Activated CD4-positive, alpha-beta memory T cell treated with anti-CD3 and anti-CD28 coated beads, Interleukin-2, amount 10 ng/mL, durations not matched to agents 7 days and 5 days (primary cell): Measurements from ENCODE around the gene ITSN2. TPM values are rescaled to one million over a fixed set of nuclear protein-coding genes. Genes with fewer than 3 reads are reported as not detected.
A peak's percentile ranks its signal among the peaks of the same experiment; 100 is the strongest.

ENCODE experiments used
- CTCF ChIA-PET: fragments of 350-600 bp; sonication (Branson Sonifier 250); formaldehyde crosslinking; loops from one replicate; lab custom pipeline; 2021; ENCODE audit warnings: antibody characterized with exemption, inconsistent platforms; lab: Charles Lee
- POLR2A ChIA-PET: fragments of 350-600 bp; sonication (Branson Sonifier 250); formaldehyde crosslinking; loops from one replicate; lab custom pipeline; 2021; ENCODE audit warnings: antibody characterized with exemption; lab: Charles Lee
- DNase-seq: peaks from one replicate; pipeline ENCODE4 v3.0.0-alpha.2; 2020
- H3K27ac Mint-ChIP-seq: one replicate; pipeline ENCODE4 v1.8.0; 2021; ENCODE audit warnings: mild to moderate bottlenecking, mixed read lengths
- H3K27me3 Mint-ChIP-seq: one replicate; pipeline ENCODE4 v1.8.0; 2021; ENCODE audit warnings: mixed read lengths
- H3K36me3 Mint-ChIP-seq: one replicate; pipeline ENCODE4 v1.8.0; 2021; ENCODE audit warnings: low read depth, mixed read lengths
- H3K4me1 Mint-ChIP-seq: one replicate; pipeline ENCODE4 v1.8.0; 2021; ENCODE audit warnings: mixed read lengths
- H3K4me3 Mint-ChIP-seq: one replicate; pipeline ENCODE4 v1.8.0; 2021; ENCODE audit warnings: mild to moderate bottlenecking, mixed read lengths
- H3K9me3 Mint-ChIP-seq: one replicate; pipeline ENCODE4 v1.8.0; 2021; ENCODE audit warnings: mixed read lengths
- total RNA-seq, 2 experiments: library from RNA; stranded (reverse); gene quantifications; one replicate each; pipeline ENCODE4 v1.2.3, GENCODE V29; 2021

ITSN2 gene
- total RNA-seq, 2 experiments from 2014 or later, result 75.6 to 75.7 TPM

GRCh38 chr2:24191848-24192247, 168.5 kb downstream of the ITSN2 start:
- no peak for DNase-seq
- H3K36me3 Mint-ChIP-seq, result peaks cover 3% of the 10 kb centered on the region
- no peaks in the 10 kb centered on the region for H3K4me1 Mint-ChIP-seq
- peaks cover 13% of the 10 kb centered on the region for H3K27me3 Mint-ChIP-seq
- no peaks in the 10 kb centered on the region for H3K9me3 Mint-ChIP-seq
- ChIA-PET CTCF (interaction anchor here (1.3 kb wide), 1 partner anchor 108 kb away, joined by 3 read pairs; no protein-coding TSS in a partner anchor), POLR2A (no interaction called here)
- H3K27ac Mint-ChIP-seq, result no peak overlapping the region
- H3K4me3 Mint-ChIP-seq, result no peak overlapping the region

- peaks cover 13% of the 10 kb centered on the region for H3K27me3 Mint-ChIP-seq
Measured at GRCh38 chr2:24191156-24191555, 169.2 kb downstream of the ITSN2 start.

GRCh38 chr2:24190503-24190902, 169.8 kb downstream of the ITSN2 start:
- Mint-ChIP-seq H3K4me3 (no peak overlapping the region), H3K4me1 (no peaks in the 10 kb centered on the region), H3K27me3 (peaks cover 13% of the 10 kb centered on the region), H3K36me3 (peaks cover 3% of the 10 kb centered on the region), H3K27ac (no peak overlapping the region), H3K9me3 (no peaks in the 10 kb centered on the region)
- ChIA-PET POLR2A (no interaction called here), CTCF (no interaction called here)
- DNase-seq, result no peak

More at GRCh38 chr2:24191156-24191555, 169.2 kb downstream of the ITSN2 start:
- no peak overlapping the region for H3K27ac Mint-ChIP-seq
- H3K4me1 Mint-ChIP-seq, result no peaks in the 10 kb centered on the region
- CTCF ChIA-PET, result interaction anchor here (1.3 kb wide), 1 partner anchor 108 kb away, joined by 3 read pairs; no protein-coding TSS in a partner anchor
- H3K9me3 Mint-ChIP-seq, result no peaks in the 10 kb centered on the region
- POLR2A ChIA-PET, result no interaction called here
- H3K4me3 Mint-ChIP-seq, result no peak overlapping the region
- no peak for DNase-seq
- peaks cover 3% of the 10 kb centered on the region for H3K36me3 Mint-ChIP-seq

DNA sequence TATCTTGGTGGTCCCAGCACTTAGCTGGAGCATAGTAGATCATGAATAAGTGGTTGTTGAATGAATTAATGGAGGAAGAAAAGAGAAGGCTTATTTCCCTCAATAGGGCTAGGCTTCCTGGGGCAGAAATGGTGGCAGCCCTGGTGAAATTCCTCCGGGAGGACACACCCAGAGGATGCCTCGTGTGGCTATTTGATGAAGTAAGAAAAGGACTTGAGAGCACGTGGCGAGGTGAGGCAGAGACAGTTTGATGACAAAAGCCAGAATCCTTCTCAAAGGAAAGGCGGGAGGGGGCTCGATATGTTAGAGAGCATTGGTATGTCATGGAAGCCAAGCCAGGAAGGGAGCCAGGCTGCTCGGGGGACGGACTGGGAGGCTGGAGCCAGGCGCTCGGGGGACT, 170.8 kb downstream of the ITSN2 start:
- DNase-seq, result no peak
- Mint-ChIP-seq H3K36me3 (peaks cover 3% of the 10 kb centered on the region), H3K4me3 (no peak overlapping the region), H3K4me1 (no peaks in the 10 kb centered on the region), H3K9me3 (no peaks in the 10 kb centered on the region), H3K27me3 (peaks cover 13% of the 10 kb centered on the region), H3K27ac (no peak overlapping the region)
- ChIA-PET POLR2A (no interaction called here), CTCF (no interaction called here)

GRCh38 chr2:24183366-24184069, 176.8 kb downstream of the ITSN2 start:
- POLR2A ChIA-PET, result no interaction called here
- Mint-ChIP-seq H3K4me3 (no peak overlapping the region), H3K27me3 (peaks cover 8% of the 10 kb centered on the region), H3K36me3 (no peaks in the 10 kb centered on the region), H3K9me3 (no peaks in the 10 kb centered on the region), H3K27ac (no peak overlapping the region), H3K4me1 (no peaks in the 10 kb centered on the region)
- CTCF ChIA-PET, result interaction anchor here (1.1 kb wide), 1 partner anchor 256 kb away, joined by 3 read pairs; the partner anchor contains the start of gene ATAD2B
- no peak for DNase-seq

- Mint-ChIP-seq H3K4me3 (no peak overlapping the region), H3K27me3 (peaks cover 4% of the 10 kb centered on the region), H3K36me3 (no peaks in the 10 kb centered on the region), H3K4me1 (no peaks in the 10 kb centered on the region), H3K9me3 (no peaks in the 10 kb centered on the region), H3K27ac (no peak overlapping the region)
- ChIA-PET POLR2A (no interaction called here), CTCF (no interaction called here)
- no peak for DNase-seq
Measured at GRCh38 chr2:24182507-24182906, 177.8 kb downstream of the ITSN2 start.

GRCh38 chr2:24181849-24182248, 178.5 kb downstream of the ITSN2 start:
- no peak overlapping the region for H3K27ac Mint-ChIP-seq
- H3K4me3 Mint-ChIP-seq, result no peak overlapping the region
- no peaks in the 10 kb centered on the region for H3K9me3 Mint-ChIP-seq
- DNase-seq, result no peak
- ChIA-PET POLR2A (no interaction called here), CTCF (no interaction called here)
- H3K27me3 Mint-ChIP-seq, result no peaks in the 10 kb centered on the region
- peaks cover 5% of the 10 kb centered on the region for H3K4me1 Mint-ChIP-seq
- no peaks in the 10 kb centered on the region for H3K36me3 Mint-ChIP-seq

DNA sequence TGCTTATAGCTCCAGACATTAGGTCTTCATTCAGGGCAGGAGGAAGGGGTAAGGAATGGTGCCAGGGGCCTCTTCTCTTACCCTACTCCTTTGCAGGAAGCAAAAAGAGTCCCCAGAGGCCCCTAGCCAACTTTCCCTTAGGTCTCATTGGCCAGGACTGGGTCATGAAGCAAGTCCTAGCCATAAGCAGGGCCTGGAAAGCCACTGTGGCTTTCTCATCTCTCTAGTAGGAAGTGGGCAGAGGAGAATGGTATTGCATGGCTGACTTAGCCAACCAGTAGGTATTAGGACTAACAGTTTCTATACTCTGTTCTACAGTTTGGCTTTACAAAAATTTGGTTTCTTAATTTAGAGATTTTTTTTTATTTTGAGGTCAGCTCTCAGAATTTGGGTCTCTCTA, 180.7 kb downstream of the ITSN2 start:
- Mint-ChIP-seq H3K4me1 (peaks cover 8% of the 10 kb centered on the region), H3K27me3 (no peaks in the 10 kb centered on the region), H3K4me3 (no peak overlapping the region), H3K9me3 (no peaks in the 10 kb centered on the region), H3K36me3 (no peaks in the 10 kb centered on the region), H3K27ac (no peak overlapping the region)
- CTCF ChIA-PET, result no interaction called here
- POLR2A ChIA-PET, result no interaction called here
- no peak for DNase-seq

DNA sequence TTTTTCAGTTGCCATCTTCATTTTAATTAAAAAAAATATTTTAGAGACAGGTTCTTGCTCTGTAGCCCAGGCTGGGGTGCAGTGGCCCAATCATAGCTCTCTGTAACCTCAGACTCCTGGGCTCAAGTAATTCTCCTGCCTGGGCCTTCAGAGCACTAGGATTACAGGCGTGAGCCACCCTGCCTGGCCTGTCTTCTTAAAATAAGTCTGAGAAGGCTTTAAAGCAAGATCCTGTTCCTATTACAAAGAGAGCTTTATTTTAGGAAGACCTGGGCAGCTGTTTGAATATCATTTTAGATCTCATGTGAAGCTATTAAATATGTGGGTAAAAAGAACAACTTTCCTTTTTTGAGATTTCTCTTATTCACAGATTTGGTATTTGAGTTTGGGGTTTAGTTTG, 184.0 kb downstream of the ITSN2 start:
- H3K4me1 Mint-ChIP-seq, result peaks cover 9% of the 10 kb centered on the region
- POLR2A ChIA-PET, result no interaction called here
- CTCF ChIA-PET, result interaction anchor here (1.1 kb wide), 1 partner anchor 91 kb away, joined by 3 read pairs; the partner anchor contains the start of gene TP53I3

GRCh38 chr2:24175631-24176187, 184.6 kb downstream of the ITSN2 start:
- ChIA-PET CTCF (interaction anchor here (1.1 kb wide), 1 partner anchor 91 kb away, joined by 3 read pairs; the partner anchor contains the start of gene TP53I3), POLR2A (no interaction called here)
- Mint-ChIP-seq H3K9me3 (no peaks in the 10 kb centered on the region), H3K27me3 (peaks cover 6% of the 10 kb centered on the region), H3K27ac (no peak overlapping the region), H3K4me1 (peaks cover 9% of the 10 kb centered on the region), H3K4me3 (no peak overlapping the region), H3K36me3 (no peaks in the 10 kb centered on the region)
- DNase-seq, result no peak

More for the DNA sequence above, 184.0 kb downstream of the ITSN2 start:
- H3K9me3 Mint-ChIP-seq, result no peaks in the 10 kb centered on the region
- H3K4me3 Mint-ChIP-seq, result no peak overlapping the region
- H3K27ac Mint-ChIP-seq, result no peak overlapping the region
- no peak for DNase-seq
- no peaks in the 10 kb centered on the region for H3K36me3 Mint-ChIP-seq
- H3K27me3 Mint-ChIP-seq, result peaks cover 6% of the 10 kb centered on the region

DNA sequence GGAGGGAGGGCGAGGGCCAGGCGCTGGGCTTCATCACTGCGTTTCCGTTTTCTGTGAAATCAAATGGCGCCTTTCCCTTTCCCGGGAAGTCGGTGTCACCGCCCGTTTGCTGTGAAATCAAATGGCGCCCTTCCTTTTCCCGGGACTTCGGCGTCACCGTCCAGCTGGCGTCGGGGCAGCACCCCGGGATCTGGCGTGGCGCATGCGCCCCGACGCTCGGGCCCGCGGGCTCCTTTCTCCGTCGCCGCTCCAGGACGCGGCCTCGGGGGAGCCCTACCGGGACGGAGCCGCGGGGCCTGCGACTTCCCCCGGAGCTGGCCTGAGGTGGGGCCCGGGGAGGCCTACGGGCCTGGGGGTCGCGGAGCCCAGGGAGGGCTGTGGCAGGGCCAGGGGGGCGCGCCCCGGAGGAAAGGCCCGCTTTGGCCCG, 185.5 kb downstream of the ITSN2 start, which contains the start of gene FAM228A:
Gene FAM228A, plus strand, starts transcription at position 203 of the 427 bp plus-strand sequence. CDS start 428 bp downstream, outside the sequence.
- no peaks in the 10 kb centered on the region for H3K36me3 Mint-ChIP-seq
- CTCF ChIA-PET, result no interaction called here

GRCh38 chr2:24169023-24169422, 191.3 kb downstream of the ITSN2 start:
- Mint-ChIP-seq H3K27ac (no peak overlapping the region), H3K4me3 (no peak overlapping the region), H3K27me3 (peaks cover 4% of the 10 kb centered on the region), H3K9me3 (no peaks in the 10 kb centered on the region), H3K36me3 (no peaks in the 10 kb centered on the region), H3K4me1 (peaks cover 1% of the 10 kb centered on the region)
- ChIA-PET POLR2A (no interaction called here), CTCF (no interaction called here)
- DNase-seq, result no peak

More for the DNA sequence above, 185.5 kb downstream of the ITSN2 start, which contains the start of gene FAM228A:
- Mint-ChIP-seq H3K27ac (no peak within 1 kb of the TSS), H3K4me1 (peaks cover 9% of the 10 kb centered on the region), H3K27me3 (peaks cover 6% of the 10 kb centered on the region), H3K9me3 (no peaks in the 10 kb centered on the region), H3K4me3 (no peak within 1 kb of the TSS)
- DNase-seq, result no peak
- POLR2A ChIA-PET, result no interaction called here

GRCh38 chr2:24164416-24164973, 195.8 kb downstream of the ITSN2 start:
- POLR2A ChIA-PET, result interaction anchor here (1.5 kb wide), 1 partner anchor 11 kb away, joined by 3 read pairs; no protein-coding TSS in a partner anchor
- H3K27ac Mint-ChIP-seq, result no peak overlapping the region
- H3K4me3 Mint-ChIP-seq, result no peak overlapping the region
- no peaks in the 10 kb centered on the region for H3K36me3 Mint-ChIP-seq
- DNase-seq, result peak; percentile 36
- H3K4me1 Mint-ChIP-seq, result no peaks in the 10 kb centered on the region
- peaks cover 2% of the 10 kb centered on the region for H3K27me3 Mint-ChIP-seq
- CTCF ChIA-PET, result interaction anchor here (0.7 to 3.4 kb wide), 7 partner anchors 10 to 344 kb away, joined by 3 to 15 read pairs (median 4); no protein-coding TSS in a partner anchor
- H3K9me3 Mint-ChIP-seq, result no peaks in the 10 kb centered on the region
